ENCODE data around the gene VPS13D. TPM values are rescaled to one million over a fixed set of nuclear protein-coding genes. Genes with fewer than 3 reads are reported as not detected.

Gene VPS13D
- total RNA-seq, 4 donors from 2014 or later: 33.2 to 115 (median 56.5) TPM

DNA sequence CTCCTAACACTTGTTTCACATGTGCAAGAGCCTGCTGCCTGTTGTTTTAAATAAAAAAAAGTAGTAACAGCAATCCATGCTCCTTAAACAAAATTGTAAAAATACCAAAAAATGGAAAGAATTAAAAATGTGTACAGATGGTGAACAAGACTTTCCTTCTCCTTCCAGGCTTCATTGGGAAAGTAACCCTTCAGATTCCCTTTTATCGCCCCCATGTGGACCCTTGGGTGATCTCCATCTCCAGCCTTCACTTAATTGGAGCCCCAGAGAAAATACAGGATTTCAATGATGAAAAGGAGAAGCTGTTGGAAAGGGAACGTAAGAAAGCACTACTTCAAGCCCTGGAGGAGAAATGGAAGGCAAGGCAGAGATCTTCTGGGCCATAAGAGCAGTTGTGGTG lies 14.2 kb downstream of the VPS13D start:
- no peak overlapping the region for H3K27ac ChIP-seq

DNA sequence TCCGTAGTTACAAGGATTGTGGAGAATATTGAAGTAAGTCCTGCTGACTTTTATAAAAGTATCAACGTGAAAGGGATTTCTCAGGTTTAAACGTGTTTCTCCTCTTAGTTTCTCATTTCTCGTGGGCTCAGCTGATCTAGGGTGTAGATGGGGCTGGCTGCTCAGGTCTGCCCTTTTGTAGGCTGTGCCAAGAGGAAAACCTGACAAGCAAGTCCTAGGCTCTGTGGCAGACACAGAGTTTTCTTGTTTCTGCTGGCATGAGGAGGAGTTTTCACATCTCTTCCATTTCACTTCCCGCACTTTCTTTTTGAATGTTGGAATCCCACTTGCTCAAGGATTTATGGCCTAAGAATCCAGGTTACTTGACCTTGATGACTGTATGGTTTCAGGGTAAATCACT lies 14.8 kb downstream of the VPS13D start:
- Histone ChIP-seq H3K27ac (no peak overlapping the region), H3K4me1 (no peaks in the 10 kb centered on the region), H3K9me3 (no peaks in the 10 kb centered on the region), H3K27me3 (no peaks in the 10 kb centered on the region), H3K36me3 (no peaks in the 10 kb centered on the region), H3K4me3 (no peak overlapping the region)
- TF ChIP-seq, protein P1, sequence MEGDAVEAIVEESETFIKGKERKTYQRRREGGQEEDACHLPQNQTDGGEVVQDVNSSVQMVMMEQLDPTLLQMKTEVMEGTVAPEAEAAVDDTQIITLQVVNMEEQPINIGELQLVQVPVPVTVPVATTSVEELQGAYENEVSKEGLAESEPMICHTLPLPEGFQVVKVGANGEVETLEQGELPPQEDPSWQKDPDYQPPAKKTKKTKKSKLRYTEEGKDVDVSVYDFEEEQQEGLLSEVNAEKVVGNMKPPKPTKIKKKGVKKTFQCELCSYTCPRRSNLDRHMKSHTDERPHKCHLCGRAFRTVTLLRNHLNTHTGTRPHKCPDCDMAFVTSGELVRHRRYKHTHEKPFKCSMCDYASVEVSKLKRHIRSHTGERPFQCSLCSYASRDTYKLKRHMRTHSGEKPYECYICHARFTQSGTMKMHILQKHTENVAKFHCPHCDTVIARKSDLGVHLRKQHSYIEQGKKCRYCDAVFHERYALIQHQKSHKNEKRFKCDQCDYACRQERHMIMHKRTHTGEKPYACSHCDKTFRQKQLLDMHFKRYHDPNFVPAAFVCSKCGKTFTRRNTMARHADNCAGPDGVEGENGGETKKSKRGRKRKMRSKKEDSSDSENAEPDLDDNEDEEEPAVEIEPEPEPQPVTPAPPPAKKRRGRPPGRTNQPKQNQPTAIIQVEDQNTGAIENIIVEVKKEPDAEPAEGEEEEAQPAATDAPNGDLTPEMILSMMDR (IDR thresholded peaks at IDR 0.05): no peak
- no peak for TF ChIP-seq POLR2A (IDR thresholded peaks at IDR 0.05)
- no peak for DNase-seq
- intact Hi-C loops (cut with DNase I; ENCODE audit: low total_unique reads): no loop called here

More for the DNA sequence above, 14.2 kb downstream of the VPS13D start:
- no peak overlapping the region for H3K4me3 ChIP-seq
- H3K4me1 ChIP-seq: no peaks in the 10 kb centered on the region
- TF ChIP-seq POLR2A (IDR thresholded peaks at IDR 0.05): no peak
- TF ChIP-seq, protein P1 (IDR thresholded peaks at IDR 0.05): peak in 1 of 4 experiments; percentile 7
- no peaks in the 10 kb centered on the region for H3K36me3 ChIP-seq
- no peaks in the 10 kb centered on the region for H3K9me3 ChIP-seq
- DNase-seq: no peak
- H3K27me3 ChIP-seq: no peaks in the 10 kb centered on the region
- intact Hi-C loops (cut with DNase I; ENCODE audit: low total_unique reads): no loop called here

DNA sequence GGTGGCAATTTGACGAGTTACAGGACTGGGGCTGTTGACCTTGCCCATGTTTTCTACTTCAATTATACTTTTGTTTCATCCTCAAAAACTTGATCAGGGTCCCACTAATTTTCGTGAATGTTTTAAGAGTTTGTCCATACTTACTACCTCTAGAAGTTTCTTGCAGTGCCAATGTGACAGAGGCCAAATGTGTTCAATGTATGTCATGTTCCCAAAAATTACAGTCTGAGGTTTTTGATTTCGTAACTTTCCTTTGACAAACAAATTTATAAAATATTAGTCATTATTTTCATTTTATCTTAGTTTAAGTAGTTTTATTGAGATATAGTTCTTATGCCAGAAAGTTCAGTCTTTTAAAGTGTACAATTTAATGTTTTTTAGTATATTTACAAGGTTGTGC lies 15.3 kb downstream of the VPS13D start:
- Histone ChIP-seq H3K4me3 (no peak overlapping the region), H3K27me3 (no peaks in the 10 kb centered on the region), H3K9me3 (no peaks in the 10 kb centered on the region), H3K27ac (no peak overlapping the region), H3K4me1 (no peaks in the 10 kb centered on the region), H3K36me3 (no peaks in the 10 kb centered on the region)
- TF ChIP-seq, protein P1 (IDR thresholded peaks at IDR 0.05): no peak
- no peak for TF ChIP-seq POLR2A (IDR thresholded peaks at IDR 0.05)
- DNase-seq: no peak
- intact Hi-C loops (cut with DNase I; ENCODE audit: low total_unique reads): no loop called here

DNA sequence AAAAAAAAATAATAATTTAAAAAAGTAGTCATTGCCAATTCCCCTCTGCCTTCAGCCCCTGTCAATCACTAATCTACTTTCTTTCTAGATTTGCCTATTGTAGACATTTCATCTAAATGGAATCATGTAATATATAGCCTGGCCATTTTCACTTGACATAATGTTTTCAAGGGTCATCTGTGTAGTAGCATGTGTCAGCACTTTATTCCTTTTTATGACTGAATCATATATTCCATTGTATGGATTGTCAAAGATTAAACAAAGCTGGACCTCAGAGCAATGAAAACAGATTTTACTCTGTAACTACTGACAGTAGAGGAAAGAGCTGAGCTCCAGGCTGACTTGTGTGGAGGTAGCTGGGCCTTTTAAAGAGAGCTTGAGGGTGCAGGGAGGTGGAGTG lies 15.9 kb downstream of the VPS13D start:
- H3K4me3 ChIP-seq: no peak overlapping the region
- H3K27ac ChIP-seq: no peak overlapping the region
- intact Hi-C loops (cut with DNase I; ENCODE audit: low total_unique reads): no loop called here
- DNase-seq: no peak
- H3K27me3 ChIP-seq: no peaks in the 10 kb centered on the region
- no peaks in the 10 kb centered on the region for H3K4me1 ChIP-seq
- H3K36me3 ChIP-seq: no peaks in the 10 kb centered on the region
- H3K9me3 ChIP-seq: no peaks in the 10 kb centered on the region
- TF ChIP-seq, protein P1 (IDR thresholded peaks at IDR 0.05): no peak
- no peak for TF ChIP-seq POLR2A (IDR thresholded peaks at IDR 0.05)

DNA sequence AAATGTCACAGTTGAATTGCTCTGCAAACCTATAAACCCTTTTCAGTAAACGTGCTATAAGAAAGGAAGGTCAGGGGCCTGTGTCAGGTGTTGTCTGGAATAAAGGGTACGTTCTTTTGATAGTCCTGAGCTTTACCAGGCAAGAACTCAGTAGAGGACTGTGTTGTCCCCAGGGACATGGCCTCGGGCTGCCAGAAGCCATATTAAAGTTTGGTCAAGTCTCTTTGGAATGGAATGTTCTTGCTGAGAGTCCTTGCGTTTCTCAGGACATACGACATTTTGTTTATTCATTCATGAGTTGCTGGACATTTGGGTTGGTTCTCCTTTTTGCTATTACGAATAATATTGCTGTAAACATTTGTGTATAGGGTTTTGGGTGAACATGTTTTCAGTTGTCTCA lies 16.8 kb downstream of the VPS13D start:
- Histone ChIP-seq H3K27ac (no peak overlapping the region), H3K4me1 (no peaks in the 10 kb centered on the region), H3K36me3 (no peaks in the 10 kb centered on the region), H3K4me3 (no peak overlapping the region), H3K27me3 (no peaks in the 10 kb centered on the region), H3K9me3 (no peaks in the 10 kb centered on the region)
- TF ChIP-seq, protein P1 (IDR thresholded peaks at IDR 0.05): no peak
- no peak for TF ChIP-seq POLR2A (IDR thresholded peaks at IDR 0.05)
- intact Hi-C loops (cut with DNase I; ENCODE audit: low total_unique reads): no loop called here
- DNase-seq: peak in 1 of 2 donors; percentile 28

Measured in uterus (tissue), 4 donors.